MM.1S (cell line): ENCODE measurements around the gene ZEB2.

Source experiments
- EZH2 ChIP-seq: fragments of 300-600 bp; sonication (generic); optimal IDR thresholded peaks from 2 replicates; pipeline ENCODE3; 2017; ENCODE audit warnings: low read depth, mild to moderate bottlenecking, antibody characterized with exemption, low read length, mixed read lengths
- EZH2phosphoT487 ChIP-seq: fragments of 300-600 bp; sonication (generic); IDR thresholded peaks from 2 replicates; pipeline ENCODE4 v1.6.1; 2018; ENCODE audit warnings: antibody characterized with exemption, low read length
- TF ChIP-seq, protein P1 (sequence below): fragments of 300-600 bp; sonication (generic); IDR thresholded peaks from 2 replicates; pipeline ENCODE4 v1.5.1; 2016; ENCODE audit warnings: antibody characterized with exemption, low read length, mixed read lengths

DNA sequence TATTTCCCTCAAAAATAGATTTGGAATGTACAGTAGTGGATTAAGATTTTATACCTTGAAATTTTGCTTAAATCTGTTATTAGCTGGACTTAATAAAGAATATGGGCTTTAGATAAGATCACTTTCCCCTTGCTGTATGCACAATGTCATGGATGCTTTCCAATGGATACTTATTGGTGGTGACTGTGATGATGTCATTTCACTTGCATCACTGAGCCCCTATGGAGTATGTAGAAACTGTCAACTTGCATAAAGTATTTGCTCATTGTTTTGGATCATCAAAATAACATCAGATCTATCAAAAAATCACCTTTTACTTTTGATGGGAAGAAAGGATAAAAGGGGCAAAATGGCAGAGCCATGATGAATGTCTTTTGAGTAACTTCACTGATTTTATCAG is 112.7 kb downstream of the ZEB2 start:
- TF ChIP-seq, protein P1, sequence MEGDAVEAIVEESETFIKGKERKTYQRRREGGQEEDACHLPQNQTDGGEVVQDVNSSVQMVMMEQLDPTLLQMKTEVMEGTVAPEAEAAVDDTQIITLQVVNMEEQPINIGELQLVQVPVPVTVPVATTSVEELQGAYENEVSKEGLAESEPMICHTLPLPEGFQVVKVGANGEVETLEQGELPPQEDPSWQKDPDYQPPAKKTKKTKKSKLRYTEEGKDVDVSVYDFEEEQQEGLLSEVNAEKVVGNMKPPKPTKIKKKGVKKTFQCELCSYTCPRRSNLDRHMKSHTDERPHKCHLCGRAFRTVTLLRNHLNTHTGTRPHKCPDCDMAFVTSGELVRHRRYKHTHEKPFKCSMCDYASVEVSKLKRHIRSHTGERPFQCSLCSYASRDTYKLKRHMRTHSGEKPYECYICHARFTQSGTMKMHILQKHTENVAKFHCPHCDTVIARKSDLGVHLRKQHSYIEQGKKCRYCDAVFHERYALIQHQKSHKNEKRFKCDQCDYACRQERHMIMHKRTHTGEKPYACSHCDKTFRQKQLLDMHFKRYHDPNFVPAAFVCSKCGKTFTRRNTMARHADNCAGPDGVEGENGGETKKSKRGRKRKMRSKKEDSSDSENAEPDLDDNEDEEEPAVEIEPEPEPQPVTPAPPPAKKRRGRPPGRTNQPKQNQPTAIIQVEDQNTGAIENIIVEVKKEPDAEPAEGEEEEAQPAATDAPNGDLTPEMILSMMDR, result no peak
- TF ChIP-seq EZH2phosphoT487, result no peak
- no peak for TF ChIP-seq EZH2
